Mucosa of descending colon (tissue), 3 donors: ENCODE results near the gene PNPLA5. TPM values are rescaled to one million over a fixed set of nuclear protein-coding genes. Genes with fewer than 3 reads are reported as not detected.
A peak's percentile ranks its signal among the peaks of the same experiment; 100 is the strongest.

Source experiments
- ATAC-seq: fragments of 200-7000 bp; cut with Tn5 transposase; one replicate; pipeline ENCODE4 v1.9.1; 2020; ENCODE audit warnings: mild to moderate bottlenecking, moderate library complexity
- DNase-seq, 3 donors: peaks; one replicate each; pipeline ENCODE4 v3.0.0-alpha.2; 2020
- H3K36me3 ChIP-seq: fragments of 200-600 bp; one replicate; pipeline ENCODE4 v1.8.0; 2021; ENCODE audit warnings: low read depth, mild to moderate bottlenecking
- H3K4me1 ChIP-seq: fragments of 200-600 bp; one replicate; pipeline ENCODE4 v1.8.0; 2021; ENCODE audit warnings: low read depth, mild to moderate bottlenecking
- H3K4me3 ChIP-seq: fragments of 200-600 bp; one replicate; pipeline ENCODE4 v1.8.0; 2021; ENCODE audit warnings: mild to moderate bottlenecking
- H3K9me3 ChIP-seq: fragments of 200-600 bp; one replicate; pipeline ENCODE4 v1.8.0; 2021; ENCODE audit warnings: mild to moderate bottlenecking
- CTCF ChIP-seq: fragments of 200-600 bp; IDR thresholded peaks from one replicate; pipeline ENCODE4 v1.8.0; 2022; ENCODE audit warnings: antibody characterized with exemption, mild to moderate bottlenecking
- intact Hi-C, 2 donors: fragments of 100-400 bp; cut with DNase I in 1 of 2; cut with micrococcal nuclease in 1 of 2; formaldehyde crosslinking; loops; one replicate each; pipeline versions ENCODE4 v1.11.0 to v1.11.1; 2022; cut with DNase I, micrococcal nuclease
- total RNA-seq, 3 donors: library from RNA; stranded (reverse); fragmentation: NEBNext Ultra II Directional in 2 of 3; extraction: Animal tissue kit (Norgen Biotek cat#: 25700) in 2 of 3; gene quantifications; one replicate each; pipeline versions ENCODE4 v1.2.1 to v1.2.4, GENCODE V29; 2021 to 2023
- donor health status: DM: no; HTN: no; CAD: no; lungs with moderate emphysema.
- donor health status: DM: no; HTN: no; CAD: no.
- donor health status: DM: no; HTN: yes; CAD: no.

The PNPLA5 gene
- total RNA-seq, 3 donors from 2014 or later = not detected

DNA sequence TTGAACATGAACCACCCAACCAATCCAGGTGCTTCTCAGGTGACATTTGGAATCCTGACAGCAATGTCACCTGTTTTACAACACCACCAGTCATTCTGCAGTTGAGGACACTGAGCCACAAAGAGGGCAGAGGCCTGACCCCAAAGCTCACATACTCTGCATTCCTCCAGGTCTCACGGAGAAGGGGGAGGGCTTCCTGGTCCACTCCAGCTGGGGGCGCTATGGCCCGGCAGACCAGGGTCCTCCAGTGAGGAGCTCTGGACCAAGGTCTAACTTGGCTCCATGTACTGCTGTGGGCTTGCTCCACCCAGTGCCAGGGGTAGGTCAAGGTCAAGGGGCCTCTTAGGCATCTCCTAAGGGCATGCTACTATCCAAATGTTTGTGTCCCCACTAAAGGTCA, 30.3 kb upstream of the PNPLA5 start:
- intact Hi-C loops = no loop called here
- no peaks in the 10 kb centered on the region for H3K9me3 ChIP-seq
- DNase-seq (no peak), ATAC-seq (no peak)
- H3K4me3 ChIP-seq = no peak overlapping the region
- H3K4me1 ChIP-seq = peaks cover 4% of the 10 kb centered on the region
- TF ChIP-seq CTCF = no peak
- no peaks in the 10 kb centered on the region for H3K36me3 ChIP-seq

GRCh38 chr22:43921370-43921769, 29.6 kb upstream of the PNPLA5 start:
- ATAC-seq = no peak
- intact Hi-C loops = no loop called here
- DNase-seq = no peak
- no peak for TF ChIP-seq CTCF
- H3K9me3 ChIP-seq = no peaks in the 10 kb centered on the region
- no peak overlapping the region for H3K4me3 ChIP-seq
- H3K36me3 ChIP-seq = no peaks in the 10 kb centered on the region
- peaks cover 4% of the 10 kb centered on the region for H3K4me1 ChIP-seq

DNA sequence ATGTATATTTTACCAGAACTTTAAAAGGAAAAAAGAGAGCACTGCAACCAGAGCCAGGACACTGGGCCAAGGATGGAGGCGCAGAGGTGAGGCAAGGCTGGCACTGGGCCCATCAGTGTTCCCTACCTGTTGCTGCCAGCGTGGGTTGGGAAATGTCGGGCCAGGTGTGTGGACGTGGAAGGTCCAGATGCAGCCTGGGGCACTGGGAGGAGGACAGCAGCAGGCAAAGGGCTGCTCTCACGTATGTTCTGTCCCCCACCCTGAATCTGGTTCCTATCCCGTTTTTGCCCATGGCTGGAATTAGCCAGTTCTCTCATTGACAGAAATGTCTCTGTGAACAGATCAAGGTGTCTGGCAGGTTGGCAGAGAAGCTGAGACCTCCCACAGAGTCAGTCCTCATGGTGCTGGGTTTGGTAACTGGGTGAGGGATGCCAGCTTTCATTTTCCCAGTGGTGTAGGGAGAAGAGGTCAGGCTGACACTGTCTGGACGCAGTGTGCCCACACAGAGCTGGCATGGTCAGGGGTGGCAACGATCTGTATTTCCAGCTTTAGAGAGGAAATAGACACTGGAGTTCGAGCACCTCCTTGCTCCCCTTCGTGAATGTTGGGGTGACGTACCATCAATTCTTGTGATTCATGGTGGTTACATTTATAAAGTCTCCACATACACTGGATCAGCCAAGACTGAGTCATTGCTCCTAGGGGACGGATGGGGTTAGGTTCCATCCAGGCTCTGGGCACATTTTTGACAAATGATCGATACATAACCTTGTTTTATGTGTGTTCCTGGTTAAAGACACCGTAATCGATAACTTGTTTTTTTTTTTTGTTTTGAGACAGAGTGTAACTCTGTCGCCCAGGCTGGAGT, 27.5 kb upstream of the PNPLA5 start:
- DNase-seq = no peak
- intact Hi-C loops = no loop called here
- H3K36me3 ChIP-seq = no peaks in the 10 kb centered on the region

DNA sequence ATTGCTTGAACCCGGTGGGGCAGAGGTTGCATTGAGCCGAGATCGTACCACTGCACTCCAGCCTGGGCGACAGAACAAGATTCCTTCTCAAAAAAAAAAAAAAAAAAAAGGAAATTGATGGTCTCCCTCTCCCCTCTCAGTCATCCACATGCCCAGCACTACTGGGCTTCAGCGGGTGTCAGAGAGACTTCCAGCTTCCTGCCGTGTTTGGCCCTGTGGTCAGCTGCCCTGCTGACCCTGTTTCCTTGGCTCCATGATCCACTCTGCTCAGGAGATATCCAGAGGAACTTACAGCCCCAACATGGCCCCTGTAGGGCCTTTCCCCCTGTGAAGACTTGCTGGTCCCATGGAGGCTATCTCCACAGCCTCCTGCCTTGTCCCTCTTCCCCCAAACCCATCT, 25.7 kb upstream of the PNPLA5 start:
- no peak for ATAC-seq
- H3K4me1 ChIP-seq = no peaks in the 10 kb centered on the region
- peak in 1 of 3 donors; percentile 16 for DNase-seq
- H3K9me3 ChIP-seq = no peaks in the 10 kb centered on the region
- no peaks in the 10 kb centered on the region for H3K36me3 ChIP-seq
- no peak overlapping the region for H3K4me3 ChIP-seq
- TF ChIP-seq CTCF = no peak
- intact Hi-C loops = no loop called here

More for the DNA sequence above, 27.5 kb upstream of the PNPLA5 start:
- Histone ChIP-seq H3K4me1 (peaks cover 4% of the 10 kb centered on the region), H3K4me3 (no peak overlapping the region), H3K9me3 (no peaks in the 10 kb centered on the region)
- ATAC-seq = no peak
- no peak for TF ChIP-seq CTCF

- no peaks in the 10 kb centered on the region for H3K4me1 ChIP-seq
- intact Hi-C loops = no loop called here
- DNase-seq (no peak), ATAC-seq (no peak)
- no peaks in the 10 kb centered on the region for H3K9me3 ChIP-seq
- H3K36me3 ChIP-seq = no peaks in the 10 kb centered on the region
- no peak for TF ChIP-seq CTCF
- H3K4me3 ChIP-seq = no peak overlapping the region
These were observed 19.5 kb upstream of the PNPLA5 start for GRCh38 chr22:43911351-43911750.
